AG04449 (cell line): ENCODE data around the gene IL36G.
"Not testable (repeated sequence)": the region's sequence is repeated elsewhere in the genome, so short reads cannot be mapped to it uniquely, and the experiment has no call there.

Experiments used
- CTCF ChIA-PET: fragments of 350-600 bp; formaldehyde crosslinking; extraction: SDS; loops from one replicate; lab custom pipeline; 2021; ENCODE audit warnings: antibody characterized with exemption; lab: Yijun Ruan, JAX
- POLR2A ChIA-PET: fragments of 400-600, 350-600 bp; formaldehyde crosslinking; extraction: SDS; loops from one replicate; lab custom pipeline; 2020; ENCODE audit warnings: antibody characterized with exemption, inconsistent platforms; lab: Yijun Ruan, JAX
- DNase-seq: peaks from one replicate; pipeline ENCODE4 v3.0.0-alpha.2; 2010; ENCODE audit warnings: low read depth, low spot score
- H3K4me3 ChIP-seq: 2 replicates; pipeline ENCODE4 v1.5.1; 2011; ENCODE audit warnings: low read depth, mild to moderate bottlenecking, control low read depth, low read length
- CTCF ChIP-seq: IDR thresholded peaks from one replicate; pipeline ENCODE4 v1.5.1; 2011; ENCODE audit warnings: mild to moderate bottlenecking, moderate library complexity, low read length, control low read depth, inconsistent platforms; ENCODE audit not compliant: insufficient read depth; ENCODE audit errors: missing control alignments

IL36G gene

GRCh38 chr2:112977559-112978056 is at the start of gene IL36G:
IL36G (plus strand) TSS chr2:112978006; CDS start chr2:112978639, 633 bp downstream.
- POLR2A ChIA-PET = no interaction called here
- DNase-seq = no peak
- CTCF ChIA-PET = interaction anchor here (0.8 to 1.4 kb wide), 3 partner anchors 17 to 413 kb away, joined by 3 to 6 read pairs (median 4); no protein-coding TSS in a partner anchor
- no peak within 1 kb of the TSS for H3K4me3 ChIP-seq
- TF ChIP-seq CTCF = no peak

GRCh38 chr2:112933261-112933660 is 44.5 kb upstream of the IL36G start:
- no peak for DNase-seq
- ChIA-PET CTCF (interaction anchor here (0.9 kb wide), 1 partner anchor 9 kb away, joined by 4 read pairs; no protein-coding TSS in a partner anchor), POLR2A (no interaction called here)
- H3K4me3 ChIP-seq = no peak overlapping the region
- TF ChIP-seq CTCF = no peak

- POLR2A ChIA-PET, DNase-seq, H3K4me3 ChIP-seq: not testable (repeated sequence)
- CTCF ChIA-PET = interaction anchor here (0.7 to 0.9 kb wide), 2 partner anchors 8 to 184 kb away, joined by 3 to 4 read pairs; no protein-coding TSS in a partner anchor
Measured at GRCh38 chr2:112934117-112934516, 43.7 kb upstream of the IL36G start.

- no peak overlapping the region for H3K4me3 ChIP-seq
- CTCF ChIA-PET = interaction anchor here (1.4 kb wide), 1 partner anchor 187 kb away, joined by 3 read pairs; no protein-coding TSS in a partner anchor
- no peak for TF ChIP-seq CTCF
- POLR2A ChIA-PET = no interaction called here
- DNase-seq = no peak
Measured at GRCh38 chr2:112936927-112937232, 40.9 kb upstream of the IL36G start.

GRCh38 chr2:112938904-112939303 is 38.9 kb upstream of the IL36G start:
- ChIA-PET POLR2A (no interaction called here), CTCF (interaction anchor here (1.2 to 13.1 kb wide), 2 partner anchors 175 to 190 kb away, joined by 3 to 688 read pairs; no protein-coding TSS in a partner anchor)
- no peak for TF ChIP-seq CTCF
- no peak for DNase-seq
- no peak overlapping the region for H3K4me3 ChIP-seq

GRCh38 chr2:112939425-112939824 is 38.4 kb upstream of the IL36G start:
- DNase-seq = no peak
- no peak overlapping the region for H3K4me3 ChIP-seq
- TF ChIP-seq CTCF = no peak
- POLR2A ChIA-PET = no interaction called here
- CTCF ChIA-PET = interaction anchor here (1.8 to 13.1 kb wide), 5 partner anchors 10 to 212 kb away, joined by 7 to 688 read pairs (median 52); no protein-coding TSS in a partner anchor
